A549 (cell line): ENCODE measurements around the gene FAM107B. TPM values are rescaled to one million over a fixed set of nuclear protein-coding genes. Genes with fewer than 3 reads are reported as not detected.

Experiments used
- ATAC-seq, 2 experiments: fragments of 200-7000 bp in 1 of 2; fragments of >200 bp in 1 of 2; cut with Nextera tagmentation in 1 of 2; cut with Tn5 transposase in 1 of 2; 3 replicates each; pipeline versions ENCODE4 v1.8.0 to v1.9.1; 2018 to 2020; ENCODE audit warnings: mild to moderate bottlenecking in 1 of 2, moderate library complexity in 1 of 2
- CTCF ChIA-PET: fragments of 300-600 bp; sonication (Branson Sonifier 250); formaldehyde crosslinking; extraction: SDS; loops from one replicate; lab custom pipeline; 2021; ENCODE audit warnings: antibody characterized with exemption, inconsistent platforms; lab: Yijun Ruan, JAX
- POLR2A ChIA-PET: fragments of 350-600 bp; formaldehyde crosslinking; extraction: SDS; loops from one replicate; lab custom pipeline; 2021; ENCODE audit warnings: antibody characterized with exemption, inconsistent platforms; lab: Yijun Ruan, JAX
- DNase-seq, 2 experiments: peaks; one replicate each; pipeline versions ENCODE4 v3.0.0 to v3.0.0-alpha.2; 2011 to 2016; ENCODE audit warnings: low read depth in 1 of 2, low spot score in 1 of 2
- FAIRE-seq: peaks from 2 replicates; lab custom pipeline; 2011; peaks lifted over from hg19 to GRCh38; lab: Jason Lieb, UNC
- H3K27ac ChIP-seq, 2 experiments: fragments of >200 bp; sonication (Bioruptor Twin); formaldehyde crosslinking; 3 replicates each; pipeline ENCODE4 v1.5.1; 2016 to 2017
- H3K4me1 ChIP-seq: fragments of >200 bp; sonication (Bioruptor Twin); formaldehyde crosslinking; 3 replicates; pipeline ENCODE4 v1.6.1; 2016
- H3K4me2 ChIP-seq: fragments of >200 bp; sonication (Bioruptor Twin); formaldehyde crosslinking; 3 replicates; pipeline ENCODE4 v1.6.1; 2016
- H3K4me3 ChIP-seq: fragments of >200 bp; sonication (Bioruptor Twin); formaldehyde crosslinking; 3 replicates; pipeline ENCODE4 v1.5.1; 2016
- H3K9me3 ChIP-seq: fragments of >200 bp; sonication (Bioruptor Twin); formaldehyde crosslinking; 3 replicates; pipeline ENCODE4 v1.6.1; 2016
- ATOH8 ChIP-seq: fragments of 250-450 bp; sonication (Bioruptor Pico); IDR thresholded peaks from 2 replicates; pipeline ENCODE4 v1.5.0; 2020; ENCODE audit warnings: low read depth, mild to moderate bottlenecking, moderate library complexity
- BCL3 ChIP-seq: fragments of >200 bp; sonication (Bioruptor Twin); formaldehyde crosslinking; IDR thresholded peaks from 3 replicates; pipeline ENCODE4 v1.6.1; 2016
- CHD2 ChIP-seq: fragments of 150-350 bp; IDR thresholded peaks from 2 replicates; pipeline ENCODE4 v1.6.1; 2014; ENCODE audit warnings: low read length; ENCODE audit not compliant: partially characterized antibody
- CHD4 ChIP-seq: fragments of 200-600 bp; sonication (generic); IDR thresholded peaks from 2 replicates; pipeline ENCODE4 v1.6.1; 2016; ENCODE audit warnings: antibody characterized with exemption, mild to moderate bottlenecking, borderline replicate concordance
- EHF ChIP-seq: fragments of 250-450 bp; sonication (Bioruptor Pico); IDR thresholded peaks from 2 replicates; pipeline ENCODE4 v1.5.0; 2020; ENCODE audit warnings: mild to moderate bottlenecking
- ELK1 ChIP-seq: fragments of 150-350 bp; IDR thresholded peaks from 2 replicates; pipeline ENCODE4 v1.6.1; 2014; ENCODE audit warnings: low read depth, mild to moderate bottlenecking, low read length
- ESRRA ChIP-seq: fragments of 150-350 bp; IDR thresholded peaks from 2 replicates; pipeline ENCODE4 v1.6.1; 2014; ENCODE audit warnings: mild to moderate bottlenecking, low read length, borderline replicate concordance
- FOSB ChIP-seq: fragments of 250-450 bp; sonication (Bioruptor Pico); IDR thresholded peaks from 2 replicates; pipeline ENCODE4 v1.5.0; 2020; ENCODE audit warnings: mild to moderate bottlenecking, moderate library complexity
- HDAC2 ChIP-seq: fragments of 200-600 bp; sonication (generic); IDR thresholded peaks from 2 replicates; pipeline ENCODE4 v1.6.1; 2016
- HOXA7 ChIP-seq: fragments of 250-450 bp; sonication (Bioruptor Pico); IDR thresholded peaks from 2 replicates; pipeline ENCODE4 v1.5.0; 2020; ENCODE audit warnings: mild to moderate bottlenecking, moderate library complexity
- HOXB5 ChIP-seq: fragments of 250-450 bp; sonication (Bioruptor Pico); IDR thresholded peaks from 2 replicates; pipeline ENCODE4 v1.5.0; 2020; ENCODE audit warnings: mild to moderate bottlenecking, moderate library complexity
- JUN ChIP-seq, 2 experiments: fragments of >200 bp; sonication (Bioruptor Twin); formaldehyde crosslinking; IDR thresholded peaks; 2 replicates in 1 of 2; 3 replicates in 1 of 2; pipeline ENCODE4 v1.6.1; 2016 to 2017
- KDM1A ChIP-seq: fragments of 200-600 bp; sonication (generic); IDR thresholded peaks from 2 replicates; pipeline ENCODE4 v1.6.1; 2016; ENCODE audit warnings: low read depth, mild to moderate bottlenecking
- NFE2L2 ChIP-seq: fragments of 150-350 bp; conservative IDR thresholded peaks from 2 replicates; pipeline ENCODE4 v1.6.1; 2014; ENCODE audit warnings: low read length
- NPAS2 ChIP-seq: fragments of 250-450 bp; sonication (Bioruptor Pico); IDR thresholded peaks from 2 replicates; pipeline ENCODE4 v1.8.0; 2022; ENCODE audit warnings: mild to moderate bottlenecking, moderate library complexity, borderline replicate concordance
- PBX3 ChIP-seq: IDR thresholded peaks from 2 replicates; pipeline ENCODE4 v1.6.1; 2012
- PHF8 ChIP-seq: fragments of 200-600 bp; sonication (generic); IDR thresholded peaks from 2 replicates; pipeline ENCODE4 v1.6.1; 2016; ENCODE audit warnings: low read depth, mild to moderate bottlenecking, antibody characterized with exemption, moderate library complexity, borderline replicate concordance
- POLR2A ChIP-seq: IDR thresholded peaks from 2 replicates; pipeline ENCODE4 v1.6.1; 2012; ENCODE audit warnings: mild to moderate bottlenecking, low read length
- RFX5 ChIP-seq: fragments of 450-650 bp; IDR thresholded peaks from 2 replicates; pipeline ENCODE4 v1.7.1; 2014; ENCODE audit warnings: antibody characterized with exemption, mild to moderate bottlenecking, moderate library complexity
- SREBF2 ChIP-seq: fragments of 450-650 bp; IDR thresholded peaks from 2 replicates; pipeline ENCODE4 v1.6.1; 2014; ENCODE audit warnings: mild to moderate bottlenecking, moderate library complexity
- TFCP2L1 ChIP-seq: fragments of 250-450 bp; sonication (Bioruptor Pico); IDR thresholded peaks from 2 replicates; pipeline ENCODE4 v1.5.0; 2021; ENCODE audit warnings: mild to moderate bottlenecking
- TP53 ChIP-seq: fragments of 250-450 bp; sonication (Bioruptor Pico); IDR thresholded peaks from 2 replicates; pipeline ENCODE4 v1.5.0; 2021; ENCODE audit warnings: mild to moderate bottlenecking, moderate library complexity
- ZC3H11A ChIP-seq: fragments of 450-650 bp; IDR thresholded peaks from 2 replicates; pipeline ENCODE4 v1.6.1; 2014; ENCODE audit warnings: antibody characterized with exemption, mild to moderate bottlenecking
- WGBS: methylation state at CpG from one replicate; pipeline ENCODE4 v1.1.6; 2017; ENCODE audit errors: missing lambda C conversion rate; 5-methylcytosine and 5-hydroxymethylcytosine counted together
- polyA plus RNA-seq, 4 experiments: library from polyadenylated mRNA; depleted of rRNA in 3 of 4; stranded (reverse); fragments of >200 nt; fragmentation: RNase III in 1 of 4; extraction: RNeasy Plus Mini Kit Qiagen cat#74134 plus additional on column Dnase treatment in 1 of 4; gene quantifications; 2 replicates in 3 of 4; 3 replicates in 1 of 4; pipeline ENCODE4 v1.2.3, GENCODE V29; 2011 to 2017

The FAM107B gene
- polyA plus RNA-seq, 2 of the 4 experiments (the other 2 are of a cell fraction): 99.9 to 173 TPM

- WGBS: 89% methylated on average over 2 of the region's 2 CpGs
- Histone ChIP-seq H3K4me2 (no peak overlapping the region), H3K9me3 (no peaks in the 10 kb centered on the region), H3K4me1 (peaks cover 20% of the 10 kb centered on the region), H3K27ac (peak overlapping the region in 1 of 2 experiments; percentile 45; a peak in 3 of 6 replicates), H3K4me3 (no peak overlapping the region)
- ChIA-PET POLR2A (no interaction called here), CTCF (no interaction called here)
- ATAC-seq (no peak), FAIRE-seq (no peak), DNase-seq (no peak)
- TF ChIP-seq HOXB5 (CRISPR knock-in tag) (no peak), PBX3 (no peak), NFE2L2 (no peak), TFCP2L1 (CRISPR knock-in tag) (no peak), ELK1 (no peak), HDAC2 (no peak), KDM1A (no peak), CHD2 (no peak), EHF (CRISPR knock-in tag) (no peak), ATOH8 (no peak), SREBF2 (no peak), RFX5 (no peak)
These were observed 125.8 kb downstream of the FAM107B start for GRCh38 chr10:14648946-14649345.

- WGBS: 82% methylated on average over 15 of the region's 15 CpGs
- no peaks in the 10 kb centered on the region for H3K9me3 ChIP-seq
- CTCF ChIA-PET: interaction anchor here (0.7 to 1.4 kb wide), 3 partner anchors 9 to 1038 kb away, joined by 3 read pairs; no protein-coding TSS in a partner anchor
- FAIRE-seq: no peak
- peaks cover 16% of the 10 kb centered on the region for H3K4me1 ChIP-seq
- H3K4me3 ChIP-seq: no peak overlapping the region
- H3K27ac ChIP-seq: peak overlapping the region in 1 of 2 experiments; percentile 45; a peak in 2 of 6 replicates
- no peak overlapping the region for H3K4me2 ChIP-seq
- no peak for DNase-seq
- TF ChIP-seq ZC3H11A (no peak), BCL3 (no peak), JUN (IDR thresholded peaks at IDR 0.05) (no peak), NPAS2 (no peak), HOXB5 (CRISPR knock-in tag) (no peak)
- POLR2A ChIA-PET: no interaction called here
- no peak for ATAC-seq
These were observed 126.5 kb downstream of the FAM107B start for GRCh38 chr10:14648005-14648765.

- Histone ChIP-seq H3K9me3 (no peaks in the 10 kb centered on the region), H3K4me2 (no peak overlapping the region), H3K4me3 (no peak overlapping the region), H3K4me1 (no peaks in the 10 kb centered on the region), H3K27ac (peak overlapping the region in 1 of 2 experiments; percentile 19; a peak in 1 of 6 replicates)
- POLR2A ChIA-PET: no interaction called here
- CTCF ChIA-PET: no interaction called here
- DNase-seq: no peak
- FAIRE-seq: no peak
- ATAC-seq: no peak
- 91% methylated on average over 6 of the region's 6 CpGs for WGBS
- TF ChIP-seq BCL3: no peak
- no peak for TF ChIP-seq TP53 (CRISPR knock-in tag)
- TF ChIP-seq ELK1: no peak
- no peak for TF ChIP-seq CHD4
- no peak for TF ChIP-seq FOSB (CRISPR knock-in tag)
- TF ChIP-seq HOXA7 (CRISPR knock-in tag): no peak
- TF ChIP-seq CHD2: no peak
- no peak for TF ChIP-seq HDAC2
- TF ChIP-seq POLR2A: no peak
- no peak for TF ChIP-seq PHF8
- no peak for TF ChIP-seq PBX3
- TF ChIP-seq KDM1A: no peak
- no peak for TF ChIP-seq ESRRA
These were observed 129.3 kb downstream of the FAM107B start for GRCh38 chr10:14645239-14645960.
